ENCODE results near the gene KCNN3.
A peak's percentile ranks its signal among the peaks of the same experiment; 100 is the strongest.

Gene KCNN3

DNA sequence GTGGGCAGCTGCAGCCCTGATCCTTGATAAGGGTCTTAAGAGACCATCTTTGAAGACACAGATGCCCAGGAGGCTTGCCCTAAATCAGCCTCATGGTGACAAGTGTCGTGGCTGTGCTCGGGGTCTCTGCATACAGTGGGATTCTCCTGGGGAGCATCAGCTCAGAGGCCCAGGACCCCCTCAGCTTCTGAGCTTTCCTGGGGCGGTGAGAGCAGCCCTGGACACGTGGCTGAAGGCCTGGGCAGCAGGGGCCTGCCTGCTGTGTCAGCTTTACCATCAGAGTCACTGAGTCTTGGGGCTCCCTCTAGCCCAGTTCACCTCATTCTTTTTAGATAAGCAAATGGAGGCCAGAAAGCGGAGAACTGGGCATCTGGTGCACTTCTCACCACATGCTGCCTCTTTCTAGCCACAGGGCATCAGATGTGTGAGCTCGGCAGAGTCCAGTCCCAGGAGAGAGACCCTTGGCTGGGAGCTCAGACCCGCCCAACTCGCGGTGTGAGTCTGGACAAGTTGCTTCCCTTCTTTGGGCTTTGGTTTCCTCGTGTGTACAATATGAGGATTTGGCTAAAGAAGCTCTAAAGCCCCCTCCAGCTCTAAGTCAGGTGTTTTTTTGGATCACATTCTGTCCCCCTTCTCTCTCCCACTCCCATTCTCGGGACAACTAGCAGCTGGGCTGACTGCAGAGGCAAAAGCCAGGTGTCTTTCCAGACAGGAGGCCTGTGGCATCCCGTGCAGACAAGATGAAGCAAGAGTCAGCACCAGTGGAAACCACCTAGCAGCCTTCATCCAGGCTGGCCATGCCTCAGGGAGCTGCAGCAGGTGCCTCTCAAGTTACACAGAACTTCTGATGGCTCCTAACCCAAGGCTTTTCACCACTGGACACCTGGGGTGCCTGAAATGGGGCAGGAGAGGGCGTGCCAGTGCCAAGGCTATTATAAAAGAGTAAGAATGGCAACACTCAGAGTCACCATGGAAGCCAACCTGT is 119.1 kb downstream of the KCNN3 start:
- no peak for TF ChIP-seq MAX (IDR thresholded peaks at IDR 0.05; ENCODE audit: low read depth, low read length)
- no peak for TF ChIP-seq MYC (IDR thresholded peaks at IDR 0.05; ENCODE audit: low read depth, low read length)
- TF ChIP-seq, protein P1, sequence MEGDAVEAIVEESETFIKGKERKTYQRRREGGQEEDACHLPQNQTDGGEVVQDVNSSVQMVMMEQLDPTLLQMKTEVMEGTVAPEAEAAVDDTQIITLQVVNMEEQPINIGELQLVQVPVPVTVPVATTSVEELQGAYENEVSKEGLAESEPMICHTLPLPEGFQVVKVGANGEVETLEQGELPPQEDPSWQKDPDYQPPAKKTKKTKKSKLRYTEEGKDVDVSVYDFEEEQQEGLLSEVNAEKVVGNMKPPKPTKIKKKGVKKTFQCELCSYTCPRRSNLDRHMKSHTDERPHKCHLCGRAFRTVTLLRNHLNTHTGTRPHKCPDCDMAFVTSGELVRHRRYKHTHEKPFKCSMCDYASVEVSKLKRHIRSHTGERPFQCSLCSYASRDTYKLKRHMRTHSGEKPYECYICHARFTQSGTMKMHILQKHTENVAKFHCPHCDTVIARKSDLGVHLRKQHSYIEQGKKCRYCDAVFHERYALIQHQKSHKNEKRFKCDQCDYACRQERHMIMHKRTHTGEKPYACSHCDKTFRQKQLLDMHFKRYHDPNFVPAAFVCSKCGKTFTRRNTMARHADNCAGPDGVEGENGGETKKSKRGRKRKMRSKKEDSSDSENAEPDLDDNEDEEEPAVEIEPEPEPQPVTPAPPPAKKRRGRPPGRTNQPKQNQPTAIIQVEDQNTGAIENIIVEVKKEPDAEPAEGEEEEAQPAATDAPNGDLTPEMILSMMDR (IDR thresholded peaks at IDR 0.05; ENCODE audit: low read depth, low read length) = no peak
- TF ChIP-seq POLR2A (IDR thresholded peaks at IDR 0.05; ENCODE audit: extremely low read depth, insufficient read length) = no peak
- no peak for DNase-seq (ENCODE audit: low read depth)
- no peak overlapping the region for H3K4me3 ChIP-seq (ENCODE audit: low read depth, low read length)

DNA sequence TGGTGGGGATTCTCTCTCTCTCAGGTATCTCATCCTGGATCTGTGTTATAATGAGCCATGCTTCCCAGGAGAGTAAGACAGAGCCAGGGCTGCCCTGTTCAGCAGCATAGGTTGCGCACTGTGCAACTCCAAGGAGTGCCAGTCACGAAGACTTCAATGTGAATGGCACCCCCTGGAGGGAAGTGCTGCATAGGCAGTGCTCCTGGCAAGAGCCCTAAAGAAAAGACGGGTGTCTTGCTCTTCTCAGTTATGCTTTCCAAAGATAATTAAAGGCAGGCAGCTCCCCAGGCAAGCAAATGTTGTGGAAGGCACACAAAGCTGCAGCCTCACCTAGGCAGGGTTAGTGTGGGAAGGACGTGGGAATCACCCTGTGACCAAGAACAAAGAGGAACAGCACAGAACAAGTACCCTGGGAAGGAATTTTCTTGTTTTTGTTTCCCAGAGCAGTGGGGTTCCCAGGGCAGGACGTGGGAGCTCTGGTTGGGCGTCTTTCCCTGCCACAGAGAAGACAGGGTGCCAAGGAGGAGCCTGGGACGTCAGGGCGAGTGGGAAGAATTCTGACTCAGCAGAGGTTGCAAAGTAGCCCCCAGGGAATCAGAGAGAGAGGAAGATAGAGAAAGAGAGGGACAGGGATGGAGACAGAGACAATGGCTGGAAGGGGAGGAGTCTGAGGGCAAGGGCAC is 120.9 kb downstream of the KCNN3 start:
- DNase-seq (ENCODE audit: low read depth) = peak; percentile 68
- no peak overlapping the region for H3K4me3 ChIP-seq (ENCODE audit: low read depth, low read length)

GRCh38 chr1:154748405-154748775 is 121.7 kb downstream of the KCNN3 start:
- H3K4me3 ChIP-seq (ENCODE audit: low read depth, low read length) = no peak overlapping the region
- TF ChIP-seq, protein P1 (IDR thresholded peaks at IDR 0.05; ENCODE audit: low read depth, low read length) = no peak
- TF ChIP-seq MAX (IDR thresholded peaks at IDR 0.05; ENCODE audit: low read depth, low read length) (no peak), POLR2A (IDR thresholded peaks at IDR 0.05; ENCODE audit: extremely low read depth, insufficient read length) (no peak), MYC (IDR thresholded peaks at IDR 0.05; ENCODE audit: low read depth, low read length) (no peak)
- DNase-seq (ENCODE audit: low read depth) = no peak

More for the DNA sequence above, 120.9 kb downstream of the KCNN3 start:
- TF ChIP-seq, protein P1 (IDR thresholded peaks at IDR 0.05; ENCODE audit: low read depth, low read length) = peak; percentile 59
- no peak for TF ChIP-seq MAX (IDR thresholded peaks at IDR 0.05; ENCODE audit: low read depth, low read length)

- H3K4me3 ChIP-seq (ENCODE audit: low read depth, low read length) = no peak overlapping the region
- TF ChIP-seq MAX (IDR thresholded peaks at IDR 0.05; ENCODE audit: low read depth, low read length) = no peak
- TF ChIP-seq, protein P1 (IDR thresholded peaks at IDR 0.05; ENCODE audit: low read depth, low read length) = no peak
- no peak for TF ChIP-seq MYC (IDR thresholded peaks at IDR 0.05; ENCODE audit: low read depth, low read length)
- no peak for TF ChIP-seq POLR2A (IDR thresholded peaks at IDR 0.05; ENCODE audit: extremely low read depth, insufficient read length)
- peak; percentile 66 for DNase-seq (ENCODE audit: low read depth)
These were observed 122.2 kb downstream of the KCNN3 start for GRCh38 chr1:154747740-154748404.

GRCh38 chr1:154747380-154747739 is 122.7 kb downstream of the KCNN3 start:
- no peak overlapping the region for H3K4me3 ChIP-seq (ENCODE audit: low read depth, low read length)
- no peak for DNase-seq (ENCODE audit: low read depth)
- no peak for TF ChIP-seq POLR2A (IDR thresholded peaks at IDR 0.05; ENCODE audit: extremely low read depth, insufficient read length)
- TF ChIP-seq MYC (IDR thresholded peaks at IDR 0.05; ENCODE audit: low read depth, low read length) = no peak
- TF ChIP-seq, protein P1 (IDR thresholded peaks at IDR 0.05; ENCODE audit: low read depth, low read length) = no peak
- TF ChIP-seq MAX (IDR thresholded peaks at IDR 0.05; ENCODE audit: low read depth, low read length) = no peak
